Measurements from ENCODE around the gene FAM117B.

- TF ChIP-seq CTCF (IDR thresholded peaks at IDR 0.05), result no peak
- no peak for TF ChIP-seq EP300 (IDR thresholded peaks at IDR 0.05)
- TF ChIP-seq POLR2AphosphoS5 (IDR thresholded peaks at IDR 0.05), result no peak
- TF ChIP-seq POLR2A (IDR thresholded peaks at IDR 0.05), result no peak
These were observed 163.2 kb downstream of the FAM117B start for GRCh38 chr2:202797944-202798343.

Data from upper lobe of left lung (tissue), 4 donors.